Measurements from ENCODE around the gene DTX3L. TPM values are rescaled to one million over a fixed set of nuclear protein-coding genes. Genes with fewer than 3 reads are reported as not detected.

The DTX3L gene
- total and polyA plus RNA-seq, 10 of the 15 experiments (the other 5 are each of a cell fraction or from before 2014, with no cell fraction given): 9.9 to 41.4 (median 21.7) TPM

DNA sequence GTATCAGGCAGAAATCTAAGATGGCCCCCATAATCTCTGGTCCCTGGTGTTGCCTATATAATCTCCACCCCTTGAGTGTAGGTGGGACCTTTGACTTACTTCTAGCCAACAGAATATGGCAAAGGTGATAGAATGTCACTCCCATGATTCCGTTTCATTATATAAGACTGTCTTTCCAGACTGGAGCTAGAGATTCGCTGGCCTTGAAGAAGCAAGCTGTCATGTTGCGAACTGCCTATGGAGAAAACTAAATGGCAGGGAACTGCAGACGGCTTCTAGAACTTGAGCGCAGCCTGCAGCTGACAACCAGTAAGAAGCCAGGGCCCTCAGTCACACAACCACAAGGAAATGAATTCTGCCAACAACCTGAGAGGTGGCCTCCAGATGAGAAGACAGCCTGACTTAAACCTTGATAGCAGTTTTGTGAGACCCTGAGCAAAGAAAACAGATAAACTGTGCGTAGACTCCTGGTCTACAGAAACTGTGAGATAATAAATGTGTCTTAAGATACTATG, 47.2 kb upstream of the DTX3L start (continued):
- TF ChIP-seq CBX5 (IDR thresholded peaks at IDR 0.05; ENCODE audit: low read depth) (no peak), HDGF (IDR thresholded peaks at IDR 0.05) (no peak), JUND (IDR thresholded peaks at IDR 0.05; ENCODE audit: low read depth, low read length) (no peak), RELB (IDR thresholded peaks at IDR 0.05; ENCODE audit: low read depth) (no peak), FOXM1 (IDR thresholded peaks at IDR 0.05; ENCODE audit: low read depth, low read length) (no peak), NFXL1 (IDR thresholded peaks at IDR 0.05; ENCODE audit: borderline replicate concordance) (no peak), STAT1 (conservative IDR thresholded peaks at IDR 0.05) (no peak)

DNA sequence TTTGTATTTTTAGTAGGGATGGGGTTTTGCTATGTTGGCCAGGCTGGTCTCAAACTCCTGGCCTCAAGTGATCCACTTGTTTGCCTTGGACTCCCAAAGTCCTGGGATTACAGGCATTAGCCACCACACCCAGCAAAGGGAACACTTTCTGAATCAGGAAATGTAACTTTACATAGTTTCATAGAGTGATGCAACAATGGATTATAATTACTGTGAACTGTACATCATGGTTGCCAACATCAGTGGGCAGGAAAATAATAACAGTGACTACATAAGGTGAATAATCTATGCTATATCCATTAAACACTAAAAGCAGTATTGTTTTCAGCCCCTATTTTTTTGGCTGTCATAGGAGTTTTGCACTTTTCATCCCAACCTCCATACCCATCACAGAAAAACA, 44.4 kb upstream of the DTX3L start:
- H4K20me1 ChIP-seq (ENCODE audit: control insufficient read depth, insufficient read depth): no peaks in the 10 kb centered on the region
- CTCF ChIA-PET: interaction anchor here (1.1 kb wide), 1 partner anchor 23 kb away, joined by 3 read pairs; no protein-coding TSS in a partner anchor
- ATAC-seq: no peak
- in situ Hi-C loops (cut with MboI) (no loop called here), intact Hi-C loops (cut with micrococcal nuclease; ENCODE audit: unreplicated experiment) (no loop called here)
- no peak for FAIRE-seq
- no peak overlapping the region for H3K4me3 ChIP-seq
- RAD21 ChIA-PET (ENCODE audit: unreplicated experiment): interaction anchor here (1.5 kb wide), 1 partner anchor 60 kb away, joined by 4 read pairs; no protein-coding TSS in a partner anchor
- H3K36me3 ChIP-seq (ENCODE audit: control insufficient read depth in 2 of 2, insufficient read depth in 2 of 2, low read length in 1 of 2): no peaks in the 10 kb centered on the region
- H2AFZ ChIP-seq (ENCODE audit: control insufficient read depth, low read depth, low read length): no peak overlapping the region
- H3K4me2 ChIP-seq (ENCODE audit: control insufficient read depth, insufficient read depth): no peak overlapping the region
- BruUV-seq (replicated peaks): no TSS peak
- no peaks in the 10 kb centered on the region for H3K79me2 ChIP-seq (ENCODE audit: control insufficient read depth, insufficient read depth, low read length)
- POLR2A ChIA-PET: no interaction called here
- H3K4me1 ChIP-seq (ENCODE audit: control insufficient read depth, insufficient read depth, low read length): no peaks in the 10 kb centered on the region
- no peak for DNase-seq (ENCODE audit: low read depth, low spot score)
- H3K9ac ChIP-seq (ENCODE audit: control insufficient read depth, insufficient read depth, low read length): no peak overlapping the region
- H3K27me3 ChIP-seq (replicated peaks in 1 of 2; ENCODE audit: control insufficient read depth in 2 of 2, insufficient read depth in 2 of 2, low read length in 1 of 2): no peaks in the 10 kb centered on the region
- no peaks in the 10 kb centered on the region for H3K9me3 ChIP-seq (replicated peaks; ENCODE audit: control insufficient read depth, insufficient read depth, low read length)
- no peak overlapping the region for H3K27ac ChIP-seq (ENCODE audit: control insufficient read depth, insufficient read depth)
- SMC1A ChIA-PET (ENCODE audit: uncharacterized antibody, unreplicated experiment): interaction anchor here (1.6 to 2.5 kb wide), 2 partner anchors 51 to 62 kb away, joined by 8 to 10 read pairs; no protein-coding TSS in a partner anchor
- no peak for TF ChIP-seq TBL1XR1 (IDR thresholded peaks at IDR 0.05; ENCODE audit: low read depth, low read length)
- TF ChIP-seq ASH2L (IDR thresholded peaks at IDR 0.05; ENCODE audit: borderline replicate concordance, low read depth): no peak
- no peak for TF ChIP-seq ZZZ3 (IDR thresholded peaks at IDR 0.05; ENCODE audit: control insufficient read depth, insufficient read length, low read depth)
- TF ChIP-seq EED (IDR thresholded peaks at IDR 0.05; ENCODE audit: low read depth): no peak
- no peak for TF ChIP-seq GABPA (IDR thresholded peaks at IDR 0.05; ENCODE audit: low read depth)
- no peak for TF ChIP-seq TARDBP (IDR thresholded peaks at IDR 0.05; ENCODE audit: borderline replicate concordance)
- TF ChIP-seq HDAC2 (IDR thresholded peaks at IDR 0.05): no peak
- TF ChIP-seq, protein P1, sequence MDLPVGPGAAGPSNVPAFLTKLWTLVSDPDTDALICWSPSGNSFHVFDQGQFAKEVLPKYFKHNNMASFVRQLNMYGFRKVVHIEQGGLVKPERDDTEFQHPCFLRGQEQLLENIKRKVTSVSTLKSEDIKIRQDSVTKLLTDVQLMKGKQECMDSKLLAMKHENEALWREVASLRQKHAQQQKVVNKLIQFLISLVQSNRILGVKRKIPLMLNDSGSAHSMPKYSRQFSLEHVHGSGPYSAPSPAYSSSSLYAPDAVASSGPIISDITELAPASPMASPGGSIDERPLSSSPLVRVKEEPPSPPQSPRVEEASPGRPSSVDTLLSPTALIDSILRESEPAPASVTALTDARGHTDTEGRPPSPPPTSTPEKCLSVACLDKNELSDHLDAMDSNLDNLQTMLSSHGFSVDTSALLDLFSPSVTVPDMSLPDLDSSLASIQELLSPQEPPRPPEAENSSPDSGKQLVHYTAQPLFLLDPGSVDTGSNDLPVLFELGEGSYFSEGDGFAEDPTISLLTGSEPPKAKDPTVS (IDR thresholded peaks at IDR 0.05; ENCODE audit: low read depth, low read length): no peak
- TF ChIP-seq PAX5 (IDR thresholded peaks at IDR 0.05; ENCODE audit: borderline replicate concordance, low read depth, low read length): no peak
- no peak for TF ChIP-seq HDAC6 (IDR thresholded peaks at IDR 0.05; ENCODE audit: unreplicated experiment)
- no peak for TF ChIP-seq E2F8 (IDR thresholded peaks at IDR 0.05; ENCODE audit: low read depth, partially characterized antibody)
